Stimulated activated CD4-positive, alpha-beta T cell treated with anti-CD3 and anti-CD28 coated beads, TNF-alpha, amount 100 ng/mL, for 1 hour (primary cell): ENCODE measurements around the gene PRKCH.
A peak's percentile ranks its signal among the peaks of the same experiment; 100 is the strongest.

Experiments
- DNase-seq, 3 donors: peaks; one replicate each; pipeline ENCODE4 v3.0.0-alpha.2; 2020; ENCODE audit warnings: low read depth in 3 of 3, low spot score in 1 of 3

PRKCH gene

GRCh38 chr14:61470261-61470960 lies 149.0 kb downstream of the PRKCH start:
- no peak for DNase-seq

- no peak for DNase-seq
Observed at GRCh38 chr14:61470961-61471293, 149.5 kb downstream of the PRKCH start.

- no peak for DNase-seq
Observed at GRCh38 chr14:61471297-61472005, 150.1 kb downstream of the PRKCH start.

- peak in 1 of 3 donors; percentile 18 for DNase-seq
Observed at GRCh38 chr14:61472011-61472672, 150.8 kb downstream of the PRKCH start.

DNA sequence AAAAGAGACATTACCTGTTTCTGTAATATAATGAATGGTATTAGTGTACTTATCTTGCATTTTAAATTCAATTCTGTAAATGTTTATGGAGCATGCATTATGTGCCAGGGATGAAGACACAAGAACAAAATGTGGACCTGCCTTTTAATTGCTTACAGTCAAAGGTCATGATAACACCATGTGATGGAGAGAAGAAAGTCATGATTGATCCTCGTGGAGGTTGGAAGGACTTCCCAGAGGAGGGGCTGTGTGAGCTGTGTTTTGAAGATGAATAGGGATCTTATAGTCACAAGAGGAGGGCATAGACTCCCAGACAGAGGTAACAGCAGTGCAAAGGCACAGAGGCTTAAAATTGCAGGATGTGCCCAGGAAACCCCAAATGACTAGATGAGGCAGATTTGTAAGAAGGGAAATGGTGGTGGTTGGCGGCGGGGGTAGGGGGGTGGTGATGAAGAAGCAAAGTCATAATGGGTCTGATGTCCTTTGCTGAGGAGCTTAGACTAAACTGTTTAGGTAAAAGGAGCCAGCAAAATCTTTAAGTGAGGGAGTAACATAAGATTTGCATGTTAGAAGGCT lies 151.5 kb downstream of the PRKCH start:
- peak in 1 of 3 donors; percentile 40 for DNase-seq

DNA sequence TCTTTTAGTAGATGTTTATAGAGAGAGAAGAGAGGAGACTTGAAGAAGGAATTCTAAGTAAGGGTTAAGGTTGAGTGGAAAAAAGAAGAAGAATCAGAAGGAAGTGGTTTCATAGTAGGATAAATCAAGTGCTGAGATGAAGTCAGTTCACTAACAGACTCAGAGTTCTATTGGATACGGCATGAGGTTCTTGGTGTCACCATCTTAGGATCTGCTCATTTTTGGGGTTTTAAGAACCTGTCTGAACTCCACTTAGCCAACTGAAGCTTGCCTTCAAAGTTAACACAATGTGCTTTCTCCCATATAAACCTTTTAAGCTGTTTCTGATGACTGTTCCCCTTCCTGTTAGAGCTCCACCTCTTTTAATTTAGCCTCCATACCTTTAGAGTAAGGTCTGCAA lies 152.6 kb downstream of the PRKCH start:
- no peak for DNase-seq

DNA sequence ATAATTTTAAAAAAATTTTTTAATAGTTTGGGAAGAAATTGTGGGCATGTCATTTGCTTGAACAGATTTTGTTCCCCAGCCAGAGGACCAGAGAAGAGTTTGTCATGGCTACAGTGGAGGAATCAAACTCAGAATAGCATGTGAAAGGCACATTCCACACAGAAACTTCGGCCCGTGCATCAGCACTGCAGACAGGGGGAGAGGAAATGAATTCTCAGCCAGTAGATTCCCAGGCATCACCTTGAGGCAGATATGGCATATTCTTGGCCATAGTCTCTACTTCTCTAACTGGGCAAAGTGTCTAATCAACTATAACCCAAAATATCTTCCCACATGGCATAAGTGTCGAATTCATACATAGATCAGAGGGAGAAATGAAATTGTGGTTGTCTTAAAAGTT lies 153.3 kb downstream of the PRKCH start:
- no peak for DNase-seq

DNA sequence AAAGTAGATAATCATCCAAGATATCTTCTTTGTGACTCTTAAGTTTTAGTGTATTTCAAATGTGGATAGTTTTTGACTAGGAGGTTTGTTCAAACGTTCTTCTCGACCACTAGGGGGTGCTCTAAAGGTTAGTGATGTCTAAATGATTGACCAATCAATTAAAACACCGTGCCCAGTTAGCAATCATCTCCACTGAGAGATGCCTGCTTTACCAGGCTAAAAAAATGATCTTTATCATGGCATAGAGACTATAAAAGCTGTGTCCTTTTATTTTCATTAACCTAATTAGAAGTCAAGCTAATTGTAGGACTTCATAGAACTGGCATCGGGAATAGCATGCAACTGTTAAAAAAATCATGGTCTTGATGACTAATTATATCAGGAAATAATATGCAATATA lies 153.9 kb downstream of the PRKCH start:
- DNase-seq = no peak

GRCh38 chr14:61476105-61476753 lies 154.8 kb downstream of the PRKCH start:
- no peak for DNase-seq

- DNase-seq = peak in 2 of 3 donors; percentile 27 to 56
Observed at GRCh38 chr14:61476754-61477410, 155.5 kb downstream of the PRKCH start.

- DNase-seq = no peak
Observed at GRCh38 chr14:61477712-61478462, 156.5 kb downstream of the PRKCH start.

DNA sequence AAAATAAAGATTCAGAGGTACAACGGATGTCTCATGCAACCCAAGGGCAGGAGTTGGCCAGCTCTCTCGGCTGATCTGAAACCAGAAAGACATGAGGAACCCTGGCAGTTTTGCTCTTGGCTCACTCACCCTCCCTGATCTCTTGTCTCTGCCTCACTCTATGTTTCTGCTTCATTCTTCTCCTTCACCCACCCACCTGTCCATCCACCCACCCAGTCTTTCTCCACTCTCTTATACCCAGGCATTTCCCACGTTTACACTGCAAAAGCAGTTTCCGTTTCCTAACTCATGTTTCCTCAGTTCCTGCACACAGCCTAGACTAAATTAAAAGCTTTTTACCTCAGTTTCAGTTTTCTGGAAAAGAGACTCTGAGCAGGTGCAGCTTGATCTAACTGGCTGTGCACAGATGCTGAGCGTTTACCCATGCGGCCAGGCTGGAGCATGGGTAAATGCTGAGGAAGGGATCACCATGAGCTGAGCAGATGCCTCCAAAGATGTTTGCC lies 157.6 kb downstream of the PRKCH start:
- no peak for DNase-seq

- DNase-seq = no peak
Observed at GRCh38 chr14:61479746-61480502, 158.5 kb downstream of the PRKCH start.

- no peak for DNase-seq
Observed at GRCh38 chr14:61480704-61481285, 159.4 kb downstream of the PRKCH start.

DNA sequence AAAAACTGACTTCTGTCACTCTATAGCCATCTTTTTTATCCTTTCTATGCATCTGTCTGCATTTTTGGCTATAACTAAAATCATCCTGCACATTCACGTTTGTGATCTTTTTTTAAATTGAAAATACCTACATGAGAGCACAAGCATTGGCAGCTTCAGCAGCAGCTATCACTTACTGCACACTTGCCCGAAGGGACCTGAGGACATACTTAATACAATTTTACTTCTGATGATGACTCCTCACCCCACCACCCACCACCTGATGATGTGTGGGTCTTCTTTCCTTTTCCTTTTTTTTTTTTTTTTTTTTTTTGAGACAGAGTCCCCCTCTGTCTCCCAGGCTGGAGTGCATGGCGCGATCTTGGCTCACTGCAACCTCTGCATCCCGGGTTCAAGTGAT lies 160.3 kb downstream of the PRKCH start:
- no peak for DNase-seq

DNA sequence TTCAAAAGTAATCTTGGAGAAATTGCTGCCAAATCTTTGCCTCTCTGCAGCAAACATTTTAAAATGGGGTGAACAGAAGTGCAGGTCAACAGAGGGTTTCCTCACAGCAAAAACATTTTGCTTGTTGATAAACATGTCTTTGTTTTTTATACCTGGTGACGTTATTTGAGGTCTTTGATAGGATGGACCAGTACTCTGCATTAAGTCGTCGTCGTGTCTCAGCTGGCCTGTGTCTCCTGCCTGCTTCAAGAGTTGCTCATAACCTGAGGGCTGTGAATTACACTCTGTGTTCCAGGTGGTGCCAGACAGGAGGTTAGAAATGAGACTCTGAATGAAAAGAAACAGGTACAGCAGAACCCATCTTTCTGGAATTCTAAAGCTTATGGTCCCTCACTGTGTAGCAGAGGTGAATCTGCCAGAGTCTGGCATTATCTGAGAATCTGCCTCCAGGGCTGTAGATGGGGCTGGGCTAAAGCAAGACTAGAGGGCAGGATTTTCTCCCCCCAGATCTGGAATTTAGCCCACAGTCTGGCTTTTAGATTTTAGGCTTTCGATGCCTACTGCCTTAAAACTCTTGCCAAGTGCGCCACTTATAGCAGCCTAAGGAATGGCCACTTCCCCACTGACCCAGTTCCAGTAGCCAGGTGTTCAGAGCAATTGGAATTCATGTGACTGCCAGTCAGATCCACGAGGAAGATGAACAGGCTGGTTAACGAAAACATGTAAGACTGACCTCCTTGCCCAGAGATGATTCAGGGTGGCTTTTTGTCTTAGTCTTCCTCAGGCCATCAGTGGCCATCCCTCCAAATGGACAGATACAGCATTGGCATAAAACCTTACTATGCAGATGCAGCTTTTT lies 161.2 kb downstream of the PRKCH start:
- DNase-seq = no peak

DNA sequence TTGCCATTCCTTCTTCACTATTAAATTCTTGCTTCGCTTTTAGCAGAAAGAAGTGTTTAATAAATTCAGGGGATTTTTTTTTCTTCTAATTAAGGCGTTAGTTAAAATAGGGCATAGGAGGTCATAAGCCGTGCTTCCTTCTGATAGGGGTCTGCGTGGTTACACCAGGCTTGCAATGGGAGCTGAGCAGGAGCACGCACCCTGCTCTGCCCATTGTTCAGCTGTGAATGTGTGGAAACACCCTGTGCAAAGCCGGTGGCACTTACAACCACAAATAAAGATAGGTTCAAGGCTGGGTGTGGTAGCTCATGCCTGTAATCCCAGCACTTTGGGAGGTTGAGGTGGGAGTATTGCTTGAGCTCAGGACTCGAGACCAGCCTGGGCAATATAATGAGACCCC lies 162.1 kb downstream of the PRKCH start:
- DNase-seq = no peak

GRCh38 chr14:61484031-61484430 lies 162.7 kb downstream of the PRKCH start:
- no peak for DNase-seq
